MCF 10A (cell line): ENCODE results near the gene RABGAP1L. TPM values are rescaled to one million over a fixed set of nuclear protein-coding genes. Genes with fewer than 3 reads are reported as not detected.
A peak's percentile ranks its signal among the peaks of the same experiment; 100 is the strongest.

Experiments
- BruUV-seq: library from RNA; stranded (reverse); fragments of 400-500 nt; replicated peaks from 2 replicates; lab custom pipeline; 2021; lab: Mats Ljungman, UMichigan
- CTCF ChIA-PET: fragments of 300-600 bp; sonication (Branson Sonifier 250); formaldehyde crosslinking; extraction: SDS; loops from one replicate; lab custom pipeline; 2021; ENCODE audit warnings: antibody characterized with exemption, inconsistent platforms; lab: Yijun Ruan, JAX
- POLR2A ChIA-PET: fragments of 300-600, 350-650 bp; sonication (Branson Sonifier 250); formaldehyde crosslinking; extraction: SDS; loops from one replicate; lab custom pipeline; 2020; ENCODE audit warnings: antibody characterized with exemption, inconsistent platforms; lab: Yijun Ruan, JAX
- DNase-seq: peaks from one replicate; pipeline ENCODE4 v3.0.0-alpha.2; 2018; ENCODE audit not compliant: unreplicated experiment
- H3K27ac Mint-ChIP-seq: one replicate; pipeline ENCODE4 v1.8.0; 2022; ENCODE audit warnings: mild to moderate bottlenecking, low read depth, mixed read lengths; ENCODE audit not compliant: unreplicated experiment
- H3K27me3 Mint-ChIP-seq: one replicate; pipeline ENCODE4 v1.8.0; 2022; ENCODE audit warnings: mixed read lengths; ENCODE audit not compliant: insufficient read depth, unreplicated experiment
- H3K36me3 Mint-ChIP-seq: one replicate; pipeline ENCODE4 v1.8.0; 2022; ENCODE audit warnings: mild to moderate bottlenecking, moderate library complexity, mixed read lengths; ENCODE audit not compliant: insufficient read depth, unreplicated experiment
- H3K4me1 Mint-ChIP-seq: one replicate; pipeline ENCODE4 v1.8.0; 2022; ENCODE audit warnings: mixed read lengths; ENCODE audit not compliant: insufficient read depth, unreplicated experiment
- H3K4me3 Mint-ChIP-seq: one replicate; pipeline ENCODE4 v1.8.0; 2022; ENCODE audit warnings: mild to moderate bottlenecking, moderate library complexity, mixed read lengths; ENCODE audit not compliant: unreplicated experiment
- H3K9me3 Mint-ChIP-seq: one replicate; pipeline ENCODE4 v1.8.0; 2022; ENCODE audit warnings: mixed read lengths; ENCODE audit not compliant: unreplicated experiment
- CTCF ChIP-seq: fragments of 200-600 bp; IDR thresholded peaks from one replicate; pipeline ENCODE4 v1.8.0; 2022; ENCODE audit warnings: antibody characterized with exemption, mild to moderate bottlenecking; ENCODE audit not compliant: unreplicated experiment
- intact Hi-C: fragments of 100-400 bp; cut with micrococcal nuclease; formaldehyde crosslinking; loops from 2 replicates; pipeline ENCODE4 v1.14.1; 2022
- total RNA-seq: library from RNA; stranded (reverse); gene quantifications from 2 replicates; pipeline ENCODE4 v1.2.3, GENCODE V29; 2022

The RABGAP1L gene
- total RNA-seq, 1 experiment from 2014 or later, result 18.2 TPM

- Mint-ChIP-seq H3K4me1 (peaks cover 47% of the 10 kb centered on the region), H3K36me3 (no peaks in the 10 kb centered on the region), H3K27ac (no peak overlapping the region), H3K4me3 (no peak overlapping the region), H3K9me3 (no peaks in the 10 kb centered on the region), H3K27me3 (no peaks in the 10 kb centered on the region)
- no peak for TF ChIP-seq CTCF
- POLR2A ChIA-PET, result interaction anchor here (0.5 to 1.8 kb wide), 8 partner anchors 12 to 593 kb away, joined by 3 to 10 read pairs (median 4); partner anchors contain the start of gene RC3H1
- CTCF ChIA-PET, result interaction anchor here (0.7 kb wide), 1 partner anchor 61 kb away, joined by 3 read pairs; no protein-coding TSS in a partner anchor
- intact Hi-C loops, result loop anchor here (1.0 to 5.0 kb wide), 3 partner anchors 65 to 840 kb away; partner anchors contain the start of genes CACYBP, GAS5 and ZBTB37
- peak; percentile 79 for DNase-seq
- no TSS peak for BruUV-seq
These were observed 2.0 kb upstream of the RABGAP1L start for GRCh38 chr1:174157157-174157806.

DNA sequence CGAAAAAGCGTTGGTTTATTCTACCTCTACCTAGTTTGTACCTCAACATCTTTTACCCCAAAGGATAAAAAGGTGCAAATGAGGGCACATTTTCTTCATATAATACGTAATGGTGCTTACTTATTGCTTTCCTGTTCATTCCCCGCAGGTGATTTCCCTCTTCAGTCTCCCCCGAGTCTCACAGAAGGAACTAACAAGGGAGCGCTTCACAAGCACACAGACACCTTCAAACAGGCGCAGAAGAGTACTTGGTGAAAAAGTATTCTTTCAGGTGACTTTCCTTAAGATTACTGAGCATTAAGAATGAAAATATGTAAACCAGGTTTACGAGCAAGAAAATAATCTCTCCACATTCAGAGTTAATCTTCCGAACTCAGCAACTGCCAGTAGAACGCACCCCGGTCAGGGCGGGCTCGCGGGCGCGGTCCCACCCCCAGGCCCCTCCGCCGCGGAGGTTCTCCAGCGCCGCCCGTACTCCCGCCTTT lies 511 bp upstream of the RABGAP1L start:
- CTCF ChIA-PET, result interaction anchor here (0.6 to 1.0 kb wide), 2 partner anchors 17 to 338 kb away, joined by 3 read pairs; no protein-coding TSS in a partner anchor
- Mint-ChIP-seq H3K27ac (peak overlapping the region; percentile 71), H3K36me3 (no peaks in the 10 kb centered on the region), H3K4me3 (peak overlapping the region; percentile 97), H3K9me3 (no peaks in the 10 kb centered on the region), H3K4me1 (peaks cover 42% of the 10 kb centered on the region), H3K27me3 (no peaks in the 10 kb centered on the region)
- DNase-seq, result no peak
- intact Hi-C loops, result loop anchor here (2.0 to 5.0 kb wide), 3 partner anchors 44 to 838 kb away; partner anchors contain the start of genes CACYBP, GAS5 and ZBTB37
- no TSS peak for BruUV-seq
- POLR2A ChIA-PET, result interaction anchor here (0.6 to 3.3 kb wide), 15 partner anchors 11 to 842 kb away, joined by 3 to 26 read pairs (median 3); partner anchors contain the start of genes GAS5, RC3H1 and ZBTB37
- no peak for TF ChIP-seq CTCF

DNA sequence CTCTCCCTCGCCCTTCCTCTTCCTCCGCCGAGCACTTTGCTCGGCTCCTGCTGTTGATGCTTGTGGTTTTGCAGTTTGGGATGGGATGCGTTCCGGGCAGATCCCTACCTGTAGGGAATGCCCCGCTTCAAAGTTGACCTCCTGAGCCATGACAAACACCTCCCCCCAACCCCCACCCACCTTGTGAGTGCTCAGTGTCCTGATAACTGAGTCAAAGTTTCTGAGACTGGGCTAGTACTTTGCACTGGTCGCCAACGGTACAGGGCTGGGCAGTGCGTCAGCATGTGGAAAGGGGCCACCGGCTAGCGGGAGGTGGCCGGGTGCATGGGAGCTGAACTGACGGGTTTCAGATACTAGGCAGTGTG lies 771 bp downstream of the RABGAP1L start:
- ChIA-PET CTCF (interaction anchor here (0.8 to 2.2 kb wide), 3 partner anchors 9 to 19 kb away, joined by 4 to 8 read pairs (median 5); no protein-coding TSS in a partner anchor), POLR2A (interaction anchor here (0.7 to 3.3 kb wide), 12 partner anchors 9 to 594 kb away, joined by 3 to 26 read pairs (median 8); partner anchors contain the start of genes GAS5, RC3H1 and ZBTB37)
- Mint-ChIP-seq H3K4me1 (peaks cover 42% of the 10 kb centered on the region), H3K27ac (peak overlapping the region; percentile 71), H3K27me3 (no peaks in the 10 kb centered on the region), H3K4me3 (peak overlapping the region; percentile 97), H3K36me3 (no peaks in the 10 kb centered on the region), H3K9me3 (no peaks in the 10 kb centered on the region)
- peak; percentile 50 for DNase-seq
- BruUV-seq, result no TSS peak
- intact Hi-C loops, result no loop called here
- TF ChIP-seq CTCF, result no peak

DNA sequence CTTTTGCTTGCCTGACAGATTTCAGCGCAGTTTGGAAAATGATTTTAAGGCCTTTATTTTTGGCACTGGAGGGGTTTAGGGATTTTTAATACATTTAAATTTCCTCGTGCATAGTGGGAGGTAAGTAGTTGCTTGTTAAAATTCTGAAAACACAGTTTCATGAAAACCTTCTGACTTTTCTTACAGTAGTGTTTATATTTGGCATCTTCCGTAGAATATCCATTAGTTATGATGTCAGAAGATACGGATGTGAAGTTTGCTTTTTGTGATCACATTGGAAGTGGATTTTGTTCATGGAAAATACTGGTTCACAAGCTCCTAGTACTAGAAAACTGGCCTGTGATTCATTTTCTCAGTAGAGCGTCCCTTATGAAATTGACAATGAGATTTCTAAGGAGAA lies 1.3 kb downstream of the RABGAP1L start:
- intact Hi-C loops, result no loop called here

More for the DNA sequence above, 1.3 kb downstream of the RABGAP1L start:
- H3K9me3 Mint-ChIP-seq, result no peaks in the 10 kb centered on the region
- H3K27me3 Mint-ChIP-seq, result no peaks in the 10 kb centered on the region
- TSS peak; percentile 28 for BruUV-seq
- DNase-seq, result no peak
- peaks cover 44% of the 10 kb centered on the region for H3K4me1 Mint-ChIP-seq
- H3K27ac Mint-ChIP-seq, result peak overlapping the region; percentile 71
- H3K36me3 Mint-ChIP-seq, result no peaks in the 10 kb centered on the region
- TF ChIP-seq CTCF, result no peak
- POLR2A ChIA-PET, result interaction anchor here (0.7 to 3.3 kb wide), 14 partner anchors 8 to 594 kb away, joined by 3 to 26 read pairs (median 6); partner anchors contain the start of genes GAS5, RC3H1 and ZBTB37
- CTCF ChIA-PET, result interaction anchor here (0.5 to 2.2 kb wide), 5 partner anchors 10 to 58 kb away, joined by 3 to 8 read pairs (median 5); no protein-coding TSS in a partner anchor
- peak overlapping the region; percentile 97 for H3K4me3 Mint-ChIP-seq
